H1 (cell line): ENCODE measurements around the gene PYGB. TPM values are rescaled to one million over a fixed set of nuclear protein-coding genes. Genes with fewer than 3 reads are reported as not detected.

Experiments used
- CTCF ChIA-PET: fragments of 300-600 bp; sonication (Branson Sonifier 250); formaldehyde crosslinking; loops from one replicate; lab custom pipeline; 2021; ENCODE audit not compliant: partially characterized antibody; lab: Charles Lee
- POLR2A ChIA-PET: fragments of 300-600 bp; sonication (Branson Sonifier 250); formaldehyde crosslinking; loops from one replicate; lab custom pipeline; 2021; ENCODE audit warnings: inconsistent platforms; ENCODE audit not compliant: partially characterized antibody; lab: Charles Lee
- DNase-seq, 2 experiments: peaks; one replicate each; pipeline versions ENCODE4 v3.0.0 to v3.0.0-alpha.2; 2010 to 2022; ENCODE audit warnings: low spot score in 2 of 2, low read depth in 1 of 2, mixed read lengths in 1 of 2
- FAIRE-seq: peaks from 2 replicates; lab custom pipeline; 2011; peaks lifted over from hg19 to GRCh38; lab: Jason Lieb, UNC
- H2AFZ ChIP-seq: 2 replicates; pipeline ENCODE4 v1.8.1; 2012; ENCODE audit warnings: low read length, inconsistent platforms
- H2AK5ac ChIP-seq: 2 replicates; pipeline ENCODE4 v1.6.1; 2013; ENCODE audit warnings: low read depth, low read length
- H2BK120ac ChIP-seq: replicated peaks from 2 replicates; pipeline ENCODE3; 2013; ENCODE audit warnings: low read depth, low read length, inconsistent platforms
- H2BK12ac ChIP-seq: 2 replicates; pipeline ENCODE4 v1.6.1; 2013; ENCODE audit warnings: low read depth, low read length
- H2BK15ac ChIP-seq: 2 replicates; pipeline ENCODE4 v1.6.1; 2013; ENCODE audit warnings: low read length
- H2BK20ac ChIP-seq: 2 replicates; pipeline ENCODE4 v1.6.1; 2013; ENCODE audit warnings: low read length
- H2BK5ac ChIP-seq: 2 replicates; pipeline ENCODE4 v1.6.1; 2013; ENCODE audit warnings: low read depth, low read length
- H3K14ac ChIP-seq: 2 replicates; pipeline ENCODE4 v1.6.1; 2013; ENCODE audit warnings: inconsistent platforms; ENCODE audit not compliant: insufficient read length
- H3K18ac ChIP-seq: 2 replicates; pipeline ENCODE4 v1.6.1; 2013; ENCODE audit warnings: low read length; ENCODE audit errors: extremely low read depth
- H3K23ac ChIP-seq: 2 replicates; pipeline ENCODE4 v1.6.1; 2013; ENCODE audit warnings: inconsistent platforms; ENCODE audit not compliant: insufficient read length
- H3K23me2 ChIP-seq: 2 replicates; pipeline ENCODE4 v1.6.1; 2013; ENCODE audit warnings: low read depth, low read length
- H3K27ac ChIP-seq: 2 replicates; pipeline ENCODE4 v1.6.1; 2011; ENCODE audit warnings: low read depth, low read length, inconsistent platforms
- H3K27me3 ChIP-seq, 4 experiments: replicated peaks in 1 of 4; 1 replicate in 1 of 4; 2 replicates in 3 of 4; pipeline versions ENCODE4 v1.6.1 to v1.8.1; 2011 to 2013; ENCODE audit warnings: low read length in 3 of 4, mild to moderate bottlenecking in 3 of 4, inconsistent platforms in 2 of 4, mixed read lengths in 2 of 4, moderate library complexity in 1 of 4; ENCODE audit not compliant: control insufficient read depth in 3 of 4, insufficient read depth in 3 of 4; ENCODE audit errors: extremely low read depth in 1 of 4
- H3K36me3 ChIP-seq, 4 experiments: 2 replicates each; pipeline versions ENCODE4 v1.6.1 to v1.8.1; 2011 to 2013; ENCODE audit warnings: mild to moderate bottlenecking in 4 of 4, low read length in 3 of 4, moderate library complexity in 2 of 4, control low read depth in 1 of 4, inconsistent platforms in 1 of 4; ENCODE audit not compliant: insufficient read depth in 4 of 4, control insufficient read depth in 2 of 4
- H3K4ac ChIP-seq: replicated peaks from 2 replicates; pipeline ENCODE3; 2013; ENCODE audit warnings: low read length, low read depth, mixed read lengths, inconsistent platforms; ENCODE audit not compliant: insufficient read length
- H3K4me1 ChIP-seq, 4 experiments: replicated peaks in 1 of 4; 1 replicate in 1 of 4; 2 replicates in 3 of 4; pipeline versions ENCODE4 v1.6.1 to v1.8.1; 2011 to 2013; ENCODE audit warnings: low read length in 3 of 4, inconsistent platforms in 2 of 4, mixed read lengths in 1 of 4; ENCODE audit not compliant: insufficient read depth in 4 of 4, control insufficient read depth in 3 of 4
- H3K4me2 ChIP-seq, 2 experiments: 2 replicates each; pipeline versions ENCODE4 v1.6.1 to v1.8.1; 2011 to 2013; ENCODE audit warnings: low read depth in 2 of 2, low read length in 2 of 2, control low read depth in 1 of 2, inconsistent platforms in 1 of 2, mild to moderate bottlenecking in 1 of 2; ENCODE audit not compliant: insufficient read depth in 1 of 2
- H3K4me3 ChIP-seq, 4 experiments: fragments of 200-600, 300-600 bp in 1 of 4; sonication (generic), shearing (Covaris generic), sonication (Bioruptor Twin) in 1 of 4; 2 replicates each; pipeline versions ENCODE4 v1.5.1 to v1.8.1; 2011 to 2016; ENCODE audit warnings: low read length in 4 of 4, low read depth in 3 of 4, control low read depth in 2 of 4, inconsistent platforms in 2 of 4, mild to moderate bottlenecking in 2 of 4, mixed read lengths in 1 of 4, moderate library complexity in 1 of 4; ENCODE audit not compliant: insufficient read depth in 2 of 4; ENCODE audit errors: extremely low read depth in 1 of 4
- H3K56ac ChIP-seq: replicated peaks from 2 replicates; pipeline ENCODE3; 2013; ENCODE audit warnings: low read depth, mild to moderate bottlenecking, mixed read lengths, low read length, inconsistent platforms; ENCODE audit not compliant: insufficient read length
- H3K79me1 ChIP-seq: 2 replicates; pipeline ENCODE4 v1.6.1; 2013; ENCODE audit warnings: low read depth, low read length, control low read depth
- H3K79me2 ChIP-seq, 2 experiments: 2 replicates each; pipeline versions ENCODE4 v1.6.1 to v1.8.1; 2012 to 2013; ENCODE audit warnings: low read length in 2 of 2, mild to moderate bottlenecking in 2 of 2, inconsistent platforms in 1 of 2; ENCODE audit not compliant: insufficient read depth in 2 of 2, control insufficient read depth in 1 of 2
- H3K9ac ChIP-seq, 4 experiments: replicated peaks in 1 of 4; 1 replicate in 1 of 4; 2 replicates in 3 of 4; pipeline versions ENCODE4 v1.6.1 to v1.8.1; 2011 to 2013; ENCODE audit warnings: low read depth in 3 of 4, low read length in 3 of 4, control low read depth in 2 of 4, mild to moderate bottlenecking in 2 of 4, moderate library complexity in 2 of 4, inconsistent platforms in 1 of 4; ENCODE audit errors: extremely low read depth in 1 of 4
- H3K9me3 ChIP-seq, 2 experiments: 2 replicates each; pipeline versions ENCODE4 v1.6.1 to v1.8.1; 2012 to 2013; ENCODE audit warnings: mild to moderate bottlenecking in 2 of 2, moderate library complexity in 2 of 2, control low read depth in 1 of 2, inconsistent platforms in 1 of 2, low read depth in 1 of 2, low read length in 1 of 2, mixed read lengths in 1 of 2; ENCODE audit not compliant: insufficient read depth in 2 of 2
- H4K20me1 ChIP-seq, 2 experiments: replicated peaks in 1 of 2; 2 replicates each; pipeline versions ENCODE3 to v1.8.1; 2011 to 2013; ENCODE audit warnings: inconsistent platforms in 2 of 2, low read length in 2 of 2, mild to moderate bottlenecking in 1 of 2; ENCODE audit not compliant: insufficient read depth in 2 of 2, control insufficient read depth in 1 of 2
- H4K5ac ChIP-seq: 2 replicates; pipeline ENCODE4 v1.6.1; 2013; ENCODE audit warnings: low read length, low read depth, mixed read lengths, inconsistent platforms; ENCODE audit not compliant: insufficient read length
- H4K8ac ChIP-seq: 2 replicates; pipeline ENCODE4 v1.8.0; 2013; ENCODE audit warnings: mild to moderate bottlenecking, moderate library complexity, low read length, inconsistent platforms; ENCODE audit not compliant: insufficient read depth; ENCODE audit errors: extremely low read depth
- H4K91ac ChIP-seq: replicated peaks from 2 replicates; pipeline ENCODE3; 2013; ENCODE audit warnings: low read length, mixed read lengths, inconsistent platforms; ENCODE audit not compliant: insufficient read length
- ASH2L ChIP-seq: fragments of 200-600, 300-600 bp; sonication (generic); IDR thresholded peaks from one replicate; pipeline ENCODE4 v1.7.1; 2017; ENCODE audit warnings: low read length
- ATF2 ChIP-seq: IDR thresholded peaks from 2 replicates; pipeline ENCODE4 v1.6.1; 2012; ENCODE audit warnings: low read length, inconsistent platforms
- BRCA1 ChIP-seq: IDR thresholded peaks from 2 replicates; pipeline ENCODE4 v1.6.1; 2012; ENCODE audit warnings: low read depth, low read length, improper control_type of control experiment
- CBX8 ChIP-seq: fragments of 300-800, 300-1000 bp; sonication (generic); IDR thresholded peaks from 2 replicates; pipeline ENCODE4 v1.7.1; 2016; ENCODE audit warnings: low read depth, low read length, borderline replicate concordance
- CHD1 ChIP-seq: IDR thresholded peaks from 2 replicates; pipeline ENCODE4 v1.6.1; 2012; ENCODE audit warnings: low read depth, low read length, improper control_type of control experiment
- CREB1 ChIP-seq: IDR thresholded peaks from 2 replicates; pipeline ENCODE4 v1.6.1; 2012; ENCODE audit warnings: inconsistent platforms
- JUN ChIP-seq: IDR thresholded peaks from 2 replicates; pipeline ENCODE4 v1.6.1; 2011; ENCODE audit warnings: low read depth, mild to moderate bottlenecking, improper control_type of control experiment, low read length
- MAFK ChIP-seq: IDR thresholded peaks from 2 replicates; pipeline ENCODE4 v1.6.1; 2012; ENCODE audit warnings: low read depth, mild to moderate bottlenecking, improper control_type of control experiment, low read length
- NANOG ChIP-seq: IDR thresholded peaks from 2 replicates; pipeline ENCODE4 v1.6.1; 2011; ENCODE audit warnings: low read length, low read depth, mild to moderate bottlenecking, inconsistent platforms; ENCODE audit not compliant: insufficient read depth, poor library complexity, severe bottlenecking
- POU5F1 ChIP-seq: IDR thresholded peaks from 2 replicates; pipeline ENCODE4 v1.6.1; 2011; ENCODE audit warnings: low read depth, mild to moderate bottlenecking, low read length, moderate library complexity
- RXRA ChIP-seq: IDR thresholded peaks from 2 replicates; pipeline ENCODE4 v1.6.1; 2011; ENCODE audit warnings: low read depth, mild to moderate bottlenecking, low read length, moderate library complexity; ENCODE audit not compliant: insufficient read depth
- TBP ChIP-seq: IDR thresholded peaks from 2 replicates; pipeline ENCODE4 v1.6.1; 2011; ENCODE audit warnings: low read depth, low read length, improper control_type of control experiment
- WGBS, 2 experiments: shearing (Covaris generic) in 1 of 2; methylation state at CpG; one replicate each; pipeline versions ENCODE4 v1.1.6 to v1.1.7; 2013 to 2015; ENCODE audit warnings: low lambda C conversion rate in 2 of 2, mixed read lengths in 2 of 2, inconsistent platforms in 1 of 2, low coverage in 1 of 2, missing lambda C conversion rate in 1 of 2; ENCODE audit not compliant: insufficient replicate concordance in 2 of 2, insufficient coverage in 1 of 2, insufficient read length in 1 of 2; ENCODE audit errors: extremely low coverage in 1 of 2, missing lambda C conversion rate in 1 of 2; 5-methylcytosine and 5-hydroxymethylcytosine counted together
- polyA plus RNA-seq, 7 experiments: library from polyadenylated mRNA; depleted of rRNA in 3 of 7; stranded (reverse) in 5 of 7; unstranded in 2 of 7; fragments of >200 nt in 5 of 7; fragments of 200-250 nt in 2 of 7; gene quantifications; 1 replicate in 5 of 7; 2 replicates in 1 of 7; 4 replicates in 1 of 7; pipeline versions ENCODE4 v1.2.1 to v1.2.3, GENCODE V29; 2011 to 2013; ENCODE audit warnings: missing spikeins in 2 of 7, mixed read lengths in 2 of 7
- total RNA-seq: library from RNA; stranded (reverse); fragmentation: NEBNext Ultra II Directional; extraction: Animal tissue kit (Norgen Biotek cat#: 25700); gene quantifications from 2 replicates; pipeline ENCODE4 v1.2.1, GENCODE V29; 2021

Gene PYGB
- total and polyA plus RNA-seq, 2 of the 8 experiments (the other 6 are each of a cell fraction or from before 2014, with no cell fraction given), result 26.6 to 56.0 TPM

GRCh38 chr20:25302596-25302995 lies 54.7 kb downstream of the PYGB start:
- H2BK5ac ChIP-seq, result no peak overlapping the region
- no peak overlapping the region for H3K23ac ChIP-seq
- H3K27me3 ChIP-seq, result no peaks in the 10 kb centered on the region
- H4K5ac ChIP-seq, result no peak overlapping the region
- no peak overlapping the region for H3K4me2 ChIP-seq
- H4K8ac ChIP-seq, result no peak overlapping the region
- no peak overlapping the region for H2BK20ac ChIP-seq
- H3K18ac ChIP-seq, result no peak overlapping the region
- no peak overlapping the region for H2BK120ac ChIP-seq
- POLR2A ChIA-PET, result interaction anchor here (1.2 to 1.5 kb wide), 2 partner anchors 9 to 18 kb away, joined by 3 to 4 read pairs; no protein-coding TSS in a partner anchor
- H3K79me2 ChIP-seq, result no peaks in the 10 kb centered on the region
- H3K14ac ChIP-seq, result no peak overlapping the region
- no peaks in the 10 kb centered on the region for H3K79me1 ChIP-seq
- H3K4me3 ChIP-seq, result no peak overlapping the region
- H3K36me3 ChIP-seq, result peaks cover 0 to 9% (median 1%) of the 10 kb centered on the region in 4 experiments; a peak in 3 of 8 replicates
- H4K91ac ChIP-seq, result no peak overlapping the region
- CTCF ChIA-PET, result interaction anchor here (0.8 to 4.8 kb wide), 3 partner anchors 39 to 96 kb away, joined by 3 to 39 read pairs (median 5); no protein-coding TSS in a partner anchor
- WGBS, 2 experiments, result 94% methylated on average over 6 of the region's 6 CpGs; no CpG with 5 or more reads in 1 of the 2 experiments
- no peaks in the 10 kb centered on the region for H3K9me3 ChIP-seq
- no peak for DNase-seq
- H3K56ac ChIP-seq, result no peak overlapping the region
- FAIRE-seq, result no peak
- H4K20me1 ChIP-seq, result peaks cover 0 to 5% of the 10 kb centered on the region in 2 experiments
- peaks cover 0 to 2% (median 0%) of the 10 kb centered on the region in 4 experiments; a peak in 3 of 7 replicates for H3K4me1 ChIP-seq
- H3K23me2 ChIP-seq, result no peaks in the 10 kb centered on the region
- no peak overlapping the region for H3K27ac ChIP-seq
- no peak overlapping the region for H3K9ac ChIP-seq
- no peak overlapping the region for H2BK12ac ChIP-seq
- no peak overlapping the region for H2AK5ac ChIP-seq
- H2AFZ ChIP-seq, result no peak overlapping the region
- H3K4ac ChIP-seq, result no peak overlapping the region
- no peak overlapping the region for H2BK15ac ChIP-seq
- TF ChIP-seq CREB1 (no peak), POU5F1 (no peak), ATF2 (no peak), BRCA1 (no peak), MAFK (no peak), CHD1 (no peak), JUN (no peak), ASH2L (no peak), CBX8 (no peak), RXRA (no peak), TBP (no peak), NANOG (no peak)
